ENCODE results near the gene SORCS3.

SORCS3 gene

GRCh38 chr10:105279101-105279500, 638.0 kb downstream of the SORCS3 start:
- DNase-seq: no peak

- no peak for DNase-seq
Measured at GRCh38 chr10:105280895-105281294, 639.8 kb downstream of the SORCS3 start.

- DNase-seq: no peak
Measured at GRCh38 chr10:105284476-105285215, 643.6 kb downstream of the SORCS3 start.

DNA sequence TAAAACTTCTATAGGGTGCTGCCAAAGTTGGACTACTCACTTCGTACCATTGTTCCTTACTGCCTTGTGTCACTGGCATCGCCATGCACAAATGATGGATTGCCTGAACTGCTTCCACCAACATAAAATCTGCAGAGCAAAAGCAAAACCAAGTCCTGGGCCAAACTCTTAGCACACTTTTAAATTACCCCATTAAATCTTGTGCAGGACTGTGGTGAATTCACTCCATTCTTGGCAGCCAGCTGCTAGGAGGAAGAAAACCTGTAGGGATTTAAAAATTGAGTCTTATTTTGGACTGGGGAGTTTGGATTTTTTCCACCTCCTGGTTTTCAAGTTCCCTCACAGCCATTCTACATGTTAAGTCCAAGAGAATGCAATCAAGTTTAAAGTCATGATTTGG, 646.9 kb downstream of the SORCS3 start:
- DNase-seq: no peak

DNA sequence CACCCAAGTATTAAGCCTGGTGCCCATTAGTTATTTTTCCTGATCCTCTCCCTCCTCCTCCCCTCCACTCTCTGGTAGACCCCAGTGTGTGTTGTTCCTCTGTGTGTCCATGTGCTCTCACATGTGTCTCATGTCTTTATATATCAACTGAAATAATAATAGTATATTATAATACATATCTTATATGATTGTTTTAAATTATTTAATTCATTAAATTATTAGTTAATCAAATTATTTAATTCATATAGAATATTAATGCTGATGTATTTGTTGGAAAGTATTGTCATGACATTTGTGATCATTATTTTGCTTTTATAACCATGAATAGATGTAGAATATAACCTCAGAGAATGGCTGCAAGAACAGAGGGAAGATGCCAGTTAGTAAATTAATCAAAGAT, 647.5 kb downstream of the SORCS3 start:
- DNase-seq: no peak

- no peak for DNase-seq
Measured at GRCh38 chr10:105291571-105291970, 650.5 kb downstream of the SORCS3 start.

DNA sequence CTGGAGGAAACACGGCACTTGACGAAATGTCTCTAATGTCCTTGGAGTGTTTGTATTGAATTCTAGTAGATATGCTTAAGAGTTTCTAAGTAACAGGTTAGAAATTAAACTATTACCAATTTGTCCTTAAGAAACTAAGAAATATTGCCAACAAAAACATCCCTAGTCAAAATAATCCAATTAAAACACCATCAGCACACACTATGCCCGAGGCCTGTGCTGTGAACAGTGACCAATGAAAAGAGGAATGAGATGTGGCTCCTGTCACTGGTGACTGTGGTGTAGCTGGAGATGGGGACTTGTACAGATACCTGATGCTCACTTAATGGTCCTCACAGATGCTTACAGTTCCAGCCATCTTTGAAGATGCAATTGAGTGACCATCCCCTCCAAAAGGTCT, 651.1 kb downstream of the SORCS3 start:
- DNase-seq: no peak
